HK-2 (cell line): ENCODE measurements around the gene SRGAP1.
"Not testable (repeated sequence)": the region's sequence is repeated elsewhere in the genome, so short reads cannot be mapped to it uniquely, and the experiment has no call there.

ENCODE experiments used
- DNase-seq: peaks from one replicate; pipeline ENCODE4 v3.0.0-alpha.2; 2018; ENCODE audit not compliant: unreplicated experiment

SRGAP1 gene

GRCh38 chr12:64170730-64171129 is 326.2 kb downstream of the SRGAP1 start:
- DNase-seq, result no peak

GRCh38 chr12:64171715-64172114 is 327.2 kb downstream of the SRGAP1 start:
- DNase-seq, result no peak

- no peak for DNase-seq
Observed at GRCh38 chr12:64172143-64172970, 327.9 kb downstream of the SRGAP1 start.

- no peak for DNase-seq
Observed at GRCh38 chr12:64173456-64173855, 329.0 kb downstream of the SRGAP1 start.

- no peak for DNase-seq
Observed at GRCh38 chr12:64175254-64175945, 330.9 kb downstream of the SRGAP1 start.

- no peak for DNase-seq
Observed at GRCh38 chr12:64177001-64177400, 332.5 kb downstream of the SRGAP1 start.

- DNase-seq, result no peak
Observed at GRCh38 chr12:64178122-64178521, 333.6 kb downstream of the SRGAP1 start.

GRCh38 chr12:64180951-64181350 is 336.5 kb downstream of the SRGAP1 start:
- DNase-seq, result peak; percentile 45

GRCh38 chr12:64181430-64182291 is 337.2 kb downstream of the SRGAP1 start:
- DNase-seq, result peak; percentile 75

- DNase-seq, result no peak
Observed at GRCh38 chr12:64184216-64184615, 339.7 kb downstream of the SRGAP1 start.

- no peak for DNase-seq
Observed at GRCh38 chr12:64186789-64187188, 342.3 kb downstream of the SRGAP1 start.

- no peak for DNase-seq
Observed at GRCh38 chr12:64187370-64187769, 342.9 kb downstream of the SRGAP1 start.

GRCh38 chr12:64187794-64188193 is 343.3 kb downstream of the SRGAP1 start:
- no peak for DNase-seq

GRCh38 chr12:64189530-64189929 is 345.0 kb downstream of the SRGAP1 start:
- DNase-seq, result no peak

- DNase-seq, result no peak
Observed at GRCh38 chr12:64190140-64190539, 345.6 kb downstream of the SRGAP1 start.

- DNase-seq, result no peak
Observed at GRCh38 chr12:64192644-64193444, 348.3 kb downstream of the SRGAP1 start.

- no peak for DNase-seq
Observed at GRCh38 chr12:64193931-64194330, 349.4 kb downstream of the SRGAP1 start.

- no peak for DNase-seq
Observed at GRCh38 chr12:64194333-64195149, 350.0 kb downstream of the SRGAP1 start.

GRCh38 chr12:64195841-64196240 is 351.3 kb downstream of the SRGAP1 start:
- not testable (repeated sequence) for DNase-seq

GRCh38 chr12:64203036-64203435 is 358.5 kb downstream of the SRGAP1 start:
- no peak for DNase-seq

- no peak for DNase-seq
Observed at GRCh38 chr12:64203775-64204174, 359.3 kb downstream of the SRGAP1 start.
